Duodenal mucosa (tissue), 2 donors: ENCODE data around the gene NDUFV1.
"Not testable (repeated sequence)": the region's sequence is repeated elsewhere in the genome, so short reads cannot be mapped to it uniquely, and the experiment has no call there.

Experiments used
- H3K27ac ChIP-seq: one replicate; pipeline ENCODE4 v1.7.0; 2013; ENCODE audit warnings: low read depth, low read length
- H3K27me3 ChIP-seq, 2 donors: one replicate each; pipeline ENCODE4 v1.7.0; 2013; ENCODE audit warnings: low read length in 2 of 2, control low read depth in 1 of 2; ENCODE audit not compliant: insufficient read depth in 2 of 2, control insufficient read depth in 1 of 2
- H3K36me3 ChIP-seq, 2 donors: one replicate each; pipeline ENCODE4 v1.7.0; 2013; ENCODE audit warnings: low read length in 2 of 2, control low read depth in 1 of 2; ENCODE audit not compliant: insufficient read depth in 2 of 2, control insufficient read depth in 1 of 2
- H3K4me1 ChIP-seq, 2 donors: one replicate each; pipeline ENCODE4 v1.7.0; 2013; ENCODE audit warnings: low read length in 2 of 2, control low read depth in 1 of 2; ENCODE audit not compliant: insufficient read depth in 2 of 2, control insufficient read depth in 1 of 2
- H3K4me3 ChIP-seq, 2 donors: one replicate each; pipeline ENCODE4 v1.7.0; 2013; ENCODE audit warnings: low read length in 2 of 2, low read depth in 1 of 2
- H3K9ac ChIP-seq, 2 donors: one replicate each; pipeline ENCODE4 v1.7.0; 2013; ENCODE audit warnings: low read length in 2 of 2, low read depth in 1 of 2
- H3K9me3 ChIP-seq, 2 donors: one replicate each; pipeline ENCODE4 v1.7.0; 2013; ENCODE audit warnings: low read length in 2 of 2, control low read depth in 1 of 2; ENCODE audit not compliant: control insufficient read depth in 1 of 2

Gene NDUFV1

GRCh38 chr11:67600324-67601029 is 6.3 kb upstream of the NDUFV1 start:
- Histone ChIP-seq H3K9me3 (no peaks in the 10 kb centered on the region), H3K27me3 (no peaks in the 10 kb centered on the region), H3K27ac (no peak overlapping the region), H3K36me3 (no peaks in the 10 kb centered on the region), H3K4me1 (no peaks in the 10 kb centered on the region), H3K4me3 (no peak overlapping the region), H3K9ac (no peak overlapping the region)

- no peak overlapping the region for H3K27ac ChIP-seq
- H3K9me3 ChIP-seq, result no peaks in the 10 kb centered on the region
- H3K9ac ChIP-seq, result no peak overlapping the region
- peaks cover 2 to 3% of the 10 kb centered on the region in 2 donors for H3K4me1 ChIP-seq
- no peak overlapping the region for H3K4me3 ChIP-seq
- no peaks in the 10 kb centered on the region for H3K27me3 ChIP-seq
- H3K36me3 ChIP-seq, result no peaks in the 10 kb centered on the region
Observed at GRCh38 chr11:67601098-67601497, 5.6 kb upstream of the NDUFV1 start.

- not testable (repeated sequence) for H3K9me3 ChIP-seq, H3K36me3 ChIP-seq, H3K27me3 ChIP-seq, H3K27ac ChIP-seq, H3K4me3 ChIP-seq, H3K9ac ChIP-seq
- peaks cover 12 to 14% of the 10 kb centered on the region in 2 donors for H3K4me1 ChIP-seq
Observed at GRCh38 chr11:67604119-67604518, 2.6 kb upstream of the NDUFV1 start.

GRCh38 chr11:67604815-67605214 is 1.9 kb upstream of the NDUFV1 start:
- no peak overlapping the region for H3K27ac ChIP-seq
- no peak overlapping the region for H3K9ac ChIP-seq
- H3K27me3 ChIP-seq, result no peaks in the 10 kb centered on the region
- H3K36me3 ChIP-seq, result peaks cover 7 to 14% of the 10 kb centered on the region in 2 donors
- peaks cover 12 to 14% of the 10 kb centered on the region in 2 donors for H3K4me1 ChIP-seq
- H3K9me3 ChIP-seq, result no peaks in the 10 kb centered on the region
- no peak overlapping the region for H3K4me3 ChIP-seq

GRCh38 chr11:67605231-67606011 is 1.3 kb upstream of the NDUFV1 start:
- Histone ChIP-seq H3K9ac (no peak overlapping the region), H3K9me3 (no peaks in the 10 kb centered on the region), H3K27ac (no peak overlapping the region), H3K36me3 (peaks cover 9 to 19% of the 10 kb centered on the region in 2 donors), H3K4me1 (peaks cover 12 to 14% of the 10 kb centered on the region in 2 donors), H3K27me3 (no peaks in the 10 kb centered on the region), H3K4me3 (peak overlapping the region in 1 of 2 donors; percentile 100)

GRCh38 chr11:67606093-67606491 is 644 bp upstream of the NDUFV1 start:
- no peaks in the 10 kb centered on the region for H3K27me3 ChIP-seq
- H3K9ac ChIP-seq, result peak overlapping the region; percentile 3 to 53
- H3K9me3 ChIP-seq, result no peaks in the 10 kb centered on the region
- peaks cover 12 to 14% of the 10 kb centered on the region in 2 donors for H3K4me1 ChIP-seq
- peaks cover 15 to 26% of the 10 kb centered on the region in 2 donors for H3K36me3 ChIP-seq
- H3K4me3 ChIP-seq, result peak overlapping the region; percentile 80 to 100
- H3K27ac ChIP-seq, result no peak overlapping the region

- Histone ChIP-seq H3K9ac (peak overlapping the region; percentile 81 to 99), H3K27me3 (no peaks in the 10 kb centered on the region), H3K4me3 (peak overlapping the region; percentile 80 to 100), H3K36me3 (peaks cover 19 to 40% of the 10 kb centered on the region in 2 donors), H3K9me3 (no peaks in the 10 kb centered on the region), H3K27ac (no peak overlapping the region), H3K4me1 (peaks cover 12 to 14% of the 10 kb centered on the region in 2 donors)
Observed at GRCh38 chr11:67607507-67607906, 771 bp downstream of the NDUFV1 start.

GRCh38 chr11:67608486-67608885 is 1.8 kb downstream of the NDUFV1 start:
- H3K27me3 ChIP-seq, result no peaks in the 10 kb centered on the region
- H3K9me3 ChIP-seq, result no peaks in the 10 kb centered on the region
- H3K4me1 ChIP-seq, result peaks cover 15 to 16% of the 10 kb centered on the region in 2 donors
- H3K27ac ChIP-seq, result no peak overlapping the region
- H3K4me3 ChIP-seq, result no peak overlapping the region
- H3K36me3 ChIP-seq, result peaks cover 19 to 46% of the 10 kb centered on the region in 2 donors
- H3K9ac ChIP-seq, result no peak overlapping the region

- Histone ChIP-seq H3K36me3 (peaks cover 19 to 46% of the 10 kb centered on the region in 2 donors), H3K9ac (no peak overlapping the region), H3K4me3 (no peak overlapping the region), H3K4me1 (peaks cover 23% of the 10 kb centered on the region in 2 donors), H3K27me3 (no peaks in the 10 kb centered on the region), H3K9me3 (no peaks in the 10 kb centered on the region), H3K27ac (no peak overlapping the region)
Observed at GRCh38 chr11:67609316-67609715, 2.6 kb downstream of the NDUFV1 start.

GRCh38 chr11:67610302-67610868 is 3.6 kb downstream of the NDUFV1 start:
- no peaks in the 10 kb centered on the region for H3K9me3 ChIP-seq
- H3K27ac ChIP-seq, result no peak overlapping the region
- peaks cover 19 to 46% of the 10 kb centered on the region in 2 donors for H3K36me3 ChIP-seq
- H3K4me1 ChIP-seq, result peaks cover 26 to 31% of the 10 kb centered on the region in 2 donors
- no peaks in the 10 kb centered on the region for H3K27me3 ChIP-seq
- H3K9ac ChIP-seq, result no peak overlapping the region
- no peak overlapping the region for H3K4me3 ChIP-seq
